ENCODE data around the gene SERPINB11. TPM values are rescaled to one million over a fixed set of nuclear protein-coding genes. Genes with fewer than 3 reads are reported as not detected.

SERPINB11 gene
- total and polyA plus RNA-seq, 2 experiments from 2014 or later = not detected

DNA sequence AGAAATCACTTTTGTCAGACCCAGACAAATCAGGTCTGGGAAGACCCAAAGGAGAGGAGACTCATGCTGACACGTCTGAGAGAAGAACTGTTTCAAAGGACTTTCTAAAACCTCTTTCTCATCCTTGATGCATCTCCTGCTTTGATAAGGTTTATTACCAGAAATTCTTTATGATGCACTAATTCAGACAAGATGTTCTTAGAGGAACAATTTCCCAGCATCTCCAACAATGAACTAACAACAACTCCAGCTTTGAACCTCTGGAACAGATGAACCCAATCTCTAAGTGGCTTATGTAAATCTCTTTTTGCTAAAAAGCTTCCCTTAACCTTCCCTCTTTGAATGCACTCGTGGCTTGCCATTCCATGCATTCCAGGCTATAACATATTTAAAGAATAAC lies 15.9 kb upstream of the SERPINB11 start:
- no peak overlapping the region for H3K4me2 ChIP-seq (ENCODE audit: unreplicated experiment)
- H3K4me3 ChIP-seq = no peak overlapping the region
- H3K9ac ChIP-seq = no peak overlapping the region
- H2AFZ ChIP-seq = 0 out of 2 replicates have a peak overlapping the region, but pooled peaks have one; percentile 0
- H3K9me2 ChIP-seq (ENCODE audit: insufficient read depth) = no peaks in the 10 kb centered on the region
- H3K4me1 ChIP-seq (ENCODE audit: insufficient read depth) = peaks cover 34% of the 10 kb centered on the region
- H3K9me3 ChIP-seq (ENCODE audit: low read depth) = no peaks in the 10 kb centered on the region
- H3K27ac ChIP-seq = peak overlapping the region; percentile 45
- WGBS, 2 experiments (ENCODE audit: low coverage in 1 of 2, low lambda C conversion rate in 2 of 2, missing lambda C conversion rate in 2 of 2) = 6 to 12% methylated on average over 2 of the region's 2 CpGs
- H3K36me3 ChIP-seq (ENCODE audit: low read depth) = no peaks in the 10 kb centered on the region
- no peaks in the 10 kb centered on the region for H3K27me3 ChIP-seq (replicated peaks; ENCODE audit: insufficient read depth)
- in situ Hi-C loops (cut with MboI) = no loop called here
- H4K20me1 ChIP-seq (ENCODE audit: insufficient read depth) = no peaks in the 10 kb centered on the region
- DNase-seq = peak; percentile 52
- H3F3A ChIP-seq (ENCODE audit: insufficient read depth) = peaks cover 16% of the 10 kb centered on the region
- TF ChIP-seq EZH2phosphoT487 (IDR thresholded peaks at IDR 0.05; ENCODE audit: insufficient read depth, low read depth) (no peak), EZH2 (IDR thresholded peaks at IDR 0.05; ENCODE audit: insufficient read depth, poor library complexity, severe bottlenecking) (no peak)
- no peaks in the 10 kb centered on the region for H3K79me2 ChIP-seq (ENCODE audit: insufficient read depth)

GRCh38 chr18:63689064-63689463 lies 13.7 kb upstream of the SERPINB11 start:
- H3K4me2 ChIP-seq (ENCODE audit: unreplicated experiment) = no peak overlapping the region
- no peaks in the 10 kb centered on the region for H4K20me1 ChIP-seq (ENCODE audit: insufficient read depth)
- peaks cover 13% of the 10 kb centered on the region for H3K4me1 ChIP-seq (ENCODE audit: insufficient read depth)
- no peak for TF ChIP-seq EZH2 (IDR thresholded peaks at IDR 0.05; ENCODE audit: insufficient read depth, poor library complexity, severe bottlenecking)
- no peak for TF ChIP-seq EZH2phosphoT487 (IDR thresholded peaks at IDR 0.05; ENCODE audit: insufficient read depth, low read depth)
- H3K4me3 ChIP-seq = no peak overlapping the region
- no peak overlapping the region for H2AFZ ChIP-seq
- H3K36me3 ChIP-seq (ENCODE audit: low read depth) = no peaks in the 10 kb centered on the region
- no peaks in the 10 kb centered on the region for H3K27me3 ChIP-seq (replicated peaks; ENCODE audit: insufficient read depth)
- H3K9me3 ChIP-seq (ENCODE audit: low read depth) = no peaks in the 10 kb centered on the region
- in situ Hi-C loops (cut with MboI) = no loop called here
- H3F3A ChIP-seq (ENCODE audit: insufficient read depth) = peaks cover 10% of the 10 kb centered on the region; the same call in 1 of the 2 replicates
- DNase-seq = no peak
- H3K27ac ChIP-seq = no peak overlapping the region
- 42 to 46% methylated on average over 2 of the region's 2 CpGs for whole genome bisulfite sequencing, 2 experiments (ENCODE audit: low coverage in 1 of 2, low lambda C conversion rate in 2 of 2, missing lambda C conversion rate in 2 of 2)
- no peak overlapping the region for H3K9ac ChIP-seq
- H3K79me2 ChIP-seq (ENCODE audit: insufficient read depth) = no peaks in the 10 kb centered on the region
- H3K9me2 ChIP-seq (ENCODE audit: insufficient read depth) = no peaks in the 10 kb centered on the region

DNA sequence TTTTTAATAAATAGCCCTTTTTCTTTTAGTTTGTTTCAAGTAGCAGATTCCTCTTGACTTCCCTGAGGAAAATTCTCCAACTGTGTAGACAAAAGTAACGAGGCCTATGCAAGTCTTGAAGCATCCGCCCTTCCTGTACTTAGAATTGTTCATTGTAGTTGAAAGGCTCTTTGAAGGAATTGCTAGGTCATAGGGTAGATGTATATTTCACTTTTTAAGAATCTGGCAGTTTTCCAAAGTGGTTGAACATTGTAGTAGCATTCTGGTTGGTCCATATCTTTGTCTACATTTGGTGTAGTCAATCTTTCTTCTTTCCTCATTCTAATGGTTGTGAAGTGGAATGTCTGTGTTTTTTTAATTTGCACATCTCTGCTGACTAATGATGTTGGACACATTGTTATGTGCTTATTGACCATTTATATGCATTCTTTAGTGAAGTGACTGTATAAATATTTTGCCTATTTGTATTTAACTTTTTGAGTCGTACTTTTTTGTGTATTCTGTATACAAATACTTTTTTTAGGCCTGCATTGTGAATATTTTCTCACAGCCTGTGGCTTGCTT lies 5.6 kb upstream of the SERPINB11 start:
- WGBS, 2 experiments (ENCODE audit: low coverage in 1 of 2, low lambda C conversion rate in 2 of 2, missing lambda C conversion rate in 2 of 2) = 49 to 52% methylated on average over 3 of the region's 3 CpGs
- no peaks in the 10 kb centered on the region for H3K36me3 ChIP-seq (ENCODE audit: low read depth)
- H3K4me2 ChIP-seq (ENCODE audit: unreplicated experiment) = peak overlapping the region; percentile 9
- DNase-seq = peak; percentile 44
- no peak overlapping the region for H3K9ac ChIP-seq
- H4K20me1 ChIP-seq (ENCODE audit: insufficient read depth) = no peaks in the 10 kb centered on the region
- H3K79me2 ChIP-seq (ENCODE audit: insufficient read depth) = no peaks in the 10 kb centered on the region
- H3K9me3 ChIP-seq (ENCODE audit: low read depth) = no peaks in the 10 kb centered on the region
- no peak for TF ChIP-seq EZH2 (IDR thresholded peaks at IDR 0.05; ENCODE audit: insufficient read depth, poor library complexity, severe bottlenecking)
- no peak for TF ChIP-seq EZH2phosphoT487 (IDR thresholded peaks at IDR 0.05; ENCODE audit: insufficient read depth, low read depth)
- no peaks in the 10 kb centered on the region for H3K27me3 ChIP-seq (replicated peaks; ENCODE audit: insufficient read depth)
- H3K9me2 ChIP-seq (ENCODE audit: insufficient read depth) = peaks cover 4% of the 10 kb centered on the region; the same call in 1 of the 2 replicates
- peaks cover 17% of the 10 kb centered on the region for H3K4me1 ChIP-seq (ENCODE audit: insufficient read depth)
- H2AFZ ChIP-seq = peak overlapping the region; percentile 52
- H3K27ac ChIP-seq = peak overlapping the region; percentile 46
- in situ Hi-C loops (cut with MboI) = no loop called here
- no peak overlapping the region for H3K4me3 ChIP-seq
- peaks cover 19% of the 10 kb centered on the region; the same call in 1 of the 2 replicates for H3F3A ChIP-seq (ENCODE audit: insufficient read depth)

DNA sequence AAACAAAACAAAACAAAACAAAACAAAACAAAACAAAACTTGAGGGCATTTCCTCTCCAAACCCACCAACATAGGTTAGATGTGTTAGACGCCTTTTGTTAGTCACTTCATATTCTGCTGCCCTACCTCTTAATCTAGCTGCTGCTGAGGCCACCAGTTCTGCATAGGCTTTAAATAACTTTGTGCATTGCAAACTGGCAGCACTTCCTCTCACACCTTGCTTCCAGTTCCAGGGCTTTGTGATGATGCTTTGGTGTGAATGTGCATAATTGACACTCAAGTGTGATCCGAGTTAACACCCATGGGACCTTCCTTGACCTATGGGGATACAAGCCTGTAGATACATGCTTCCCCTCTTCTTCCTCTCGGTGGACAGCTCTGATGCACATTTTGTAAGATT lies 2.3 kb upstream of the SERPINB11 start:
- 61 to 64% methylated on average over 3 of the region's 3 CpGs for WGBS, 2 experiments (ENCODE audit: low coverage in 1 of 2, low lambda C conversion rate in 2 of 2, missing lambda C conversion rate in 2 of 2)
- Histone ChIP-seq H3K36me3 (ENCODE audit: low read depth) (no peaks in the 10 kb centered on the region), H3K27me3 (replicated peaks; ENCODE audit: insufficient read depth) (no peaks in the 10 kb centered on the region), H3K4me3 (no peak overlapping the region), H3K9me3 (ENCODE audit: low read depth) (no peaks in the 10 kb centered on the region), H3K79me2 (ENCODE audit: insufficient read depth) (no peaks in the 10 kb centered on the region), H3K4me1 (ENCODE audit: insufficient read depth) (peaks cover 17% of the 10 kb centered on the region), H3F3A (ENCODE audit: insufficient read depth) (peaks cover 19% of the 10 kb centered on the region; the same call in 1 of the 2 replicates), H3K9me2 (ENCODE audit: insufficient read depth) (peaks cover 4% of the 10 kb centered on the region; the same call in 1 of the 2 replicates), H3K27ac (no peak overlapping the region), H3K9ac (no peak overlapping the region), H4K20me1 (ENCODE audit: insufficient read depth) (no peaks in the 10 kb centered on the region), H3K4me2 (ENCODE audit: unreplicated experiment) (no peak overlapping the region), H2AFZ (no peak overlapping the region)
- DNase-seq = no peak
- in situ Hi-C loops (cut with MboI) = no loop called here
- TF ChIP-seq EZH2 (IDR thresholded peaks at IDR 0.05; ENCODE audit: insufficient read depth, poor library complexity, severe bottlenecking) = no peak
- TF ChIP-seq EZH2phosphoT487 (IDR thresholded peaks at IDR 0.05; ENCODE audit: insufficient read depth, low read depth) = no peak

All from GM23248 (cell line).